CD4-positive, alpha-beta T cell treated with Interleukin-1 beta for 1 hour (primary cell): ENCODE results near the gene PARP3.

Experiments used
- DNase-seq, 2 donors: peaks; one replicate each; pipeline ENCODE4 v3.0.0-alpha.2; 2020 to 2022

The PARP3 gene

GRCh38 chr3:51967384-51968169, 25.4 kb downstream of the PARP3 start, which contains the start of gene PCBP4:
PCBP4 (minus strand) TSS chr3:51967454; CDS start chr3:51961240, 6,214 bp downstream.
- peak; percentile 7 to 48 for DNase-seq

- no peak for DNase-seq
These were observed 26.1 kb downstream of the PARP3 start for GRCh38 chr3:51968170-51968775.

GRCh38 chr3:51968883-51969678, 26.9 kb downstream of the PARP3 start:
- no peak for DNase-seq

- DNase-seq = no peak
These were observed 27.7 kb downstream of the PARP3 start for GRCh38 chr3:51969841-51970240.

- no peak for DNase-seq
These were observed 28.6 kb downstream of the PARP3 start for GRCh38 chr3:51970606-51971300.

GRCh38 chr3:51971350-51971749, 29.2 kb downstream of the PARP3 start:
- no peak for DNase-seq

- DNase-seq = no peak
These were observed 32.3 kb downstream of the PARP3 start for GRCh38 chr3:51974277-51974962.

- peak; percentile 82 to 85 for DNase-seq
These were observed 33.0 kb downstream of the PARP3 start, which contains the start of gene ABHD14A for GRCh38 chr3:51974963-51975851. ABHD14A (plus strand) TSS chr3:51975064; CDS start chr3:51975136, 72 bp downstream.

GRCh38 chr3:51975852-51976549, 33.8 kb downstream of the PARP3 start:
- DNase-seq = peak; percentile 43 to 48

- peak; percentile 26 to 53 for DNase-seq
These were observed 35.4 kb downstream of the PARP3 start for GRCh38 chr3:51977446-51978142.

GRCh38 chr3:51978143-51978502, 36.0 kb downstream of the PARP3 start:
- DNase-seq = no peak

GRCh38 chr3:51980253-51980652, 38.1 kb downstream of the PARP3 start:
- no peak for DNase-seq

- peak in 1 of 2 donors; percentile 19 for DNase-seq
These were observed 40.2 kb downstream of the PARP3 start for GRCh38 chr3:51982352-51982837.

- DNase-seq = peak; percentile 64 to 76
These were observed 40.8 kb downstream of the PARP3 start, which contains the start of gene ACY1 for GRCh38 chr3:51982838-51983577. ACY1 (plus strand) TSS chr3:51983535; CDS start chr3:51984065, 530 bp downstream.

GRCh38 chr3:51983578-51984268, 41.6 kb downstream of the PARP3 start:
- DNase-seq = no peak

- DNase-seq = no peak
These were observed 42.1 kb downstream of the PARP3 start for GRCh38 chr3:51984269-51984647.

- no peak for DNase-seq
These were observed 42.9 kb downstream of the PARP3 start for GRCh38 chr3:51985063-51985462.
